GM23248 (cell line): ENCODE data around the gene RPS29.

Experiments
- EZH2 ChIP-seq: fragments of 200-600 bp; sonication (generic); IDR thresholded peaks from 2 replicates; pipeline ENCODE4 v1.6.1; 2018; ENCODE audit warnings: antibody characterized with exemption, mild to moderate bottlenecking; ENCODE audit not compliant: insufficient read depth, poor library complexity, severe bottlenecking
- EZH2phosphoT487 ChIP-seq: fragments of 200-600 bp; sonication (generic); IDR thresholded peaks from 2 replicates; pipeline ENCODE4 v1.6.1; 2018; ENCODE audit warnings: antibody characterized with exemption, moderate library complexity, mild to moderate bottlenecking, low read depth; ENCODE audit not compliant: insufficient read depth

GRCh38 chr14:49538852-49539251 is 47.3 kb downstream of the RPS29 start:
- TF ChIP-seq EZH2phosphoT487 = no peak
- TF ChIP-seq EZH2 = no peak
